GM21825 (cell line): Measurements from ENCODE around the gene PPARG.

Experiments
- ATAC-seq: cut with Tn5 transposase; IDR thresholded peaks from one replicate; pipeline ENCODE4 v1.9.1; 2021; ENCODE audit warnings: mild to moderate bottlenecking, moderate library complexity; ENCODE audit not compliant: unreplicated experiment

Gene PPARG

GRCh38 chr3:12405432-12406272 is 116.8 kb downstream of the PPARG start:
- no peak for ATAC-seq

GRCh38 chr3:12408984-12409683 is 120.3 kb downstream of the PPARG start:
- ATAC-seq = no peak

- no peak for ATAC-seq
Observed at GRCh38 chr3:12409684-12410596, 121.1 kb downstream of the PPARG start.

- no peak for ATAC-seq
Observed at GRCh38 chr3:12413721-12414255, 124.9 kb downstream of the PPARG start.

GRCh38 chr3:12415014-12415680 is 126.3 kb downstream of the PPARG start:
- no peak for ATAC-seq

GRCh38 chr3:12416731-12417130 is 127.9 kb downstream of the PPARG start:
- ATAC-seq = no peak

- no peak for ATAC-seq
Observed at GRCh38 chr3:12420393-12420792, 131.5 kb downstream of the PPARG start.

- ATAC-seq = no peak
Observed at GRCh38 chr3:12421132-12421531, 132.3 kb downstream of the PPARG start.

GRCh38 chr3:12423131-12423530 is 134.3 kb downstream of the PPARG start:
- no peak for ATAC-seq

- no peak for ATAC-seq
Observed at GRCh38 chr3:12423918-12424630, 135.2 kb downstream of the PPARG start.

GRCh38 chr3:12424635-12425319 is 135.9 kb downstream of the PPARG start:
- ATAC-seq = no peak

- no peak for ATAC-seq
Observed at GRCh38 chr3:12425850-12426579, 137.1 kb downstream of the PPARG start.

GRCh38 chr3:12427551-12427950 is 138.7 kb downstream of the PPARG start:
- no peak for ATAC-seq

- ATAC-seq = no peak
Observed at GRCh38 chr3:12428126-12428525, 139.3 kb downstream of the PPARG start.

- ATAC-seq = no peak
Observed at GRCh38 chr3:12430086-12430485, 141.2 kb downstream of the PPARG start.

GRCh38 chr3:12433823-12434222 is 145.0 kb downstream of the PPARG start:
- ATAC-seq = no peak

- ATAC-seq = no peak
Observed at GRCh38 chr3:12436514-12437220, 147.8 kb downstream of the PPARG start.

- no peak for ATAC-seq
Observed at GRCh38 chr3:12437221-12437605, 148.3 kb downstream of the PPARG start.
